AG04450 (cell line): ENCODE measurements around the gene SORCS2. TPM values are rescaled to one million over a fixed set of nuclear protein-coding genes. Genes with fewer than 3 reads are reported as not detected.

ENCODE experiments used
- CTCF ChIA-PET: fragments of 300-600, 350-600 bp; formaldehyde crosslinking; extraction: SDS; loops from one replicate; lab custom pipeline; 2022; ENCODE audit warnings: antibody characterized with exemption, inconsistent platforms; lab: Charles Lee
- POLR2A ChIA-PET: fragments of 350-600 bp; formaldehyde crosslinking; extraction: SDS; loops from one replicate; lab custom pipeline; 2021; ENCODE audit warnings: antibody characterized with exemption, inconsistent platforms; lab: Yijun Ruan, JAX
- DNase-seq: peaks from one replicate; pipeline ENCODE4 v3.0.0-alpha.2; 2011; ENCODE audit warnings: low read depth, low spot score
- H3K27ac ChIP-seq: one replicate; pipeline ENCODE4 v1.5.1; 2012; ENCODE audit warnings: low read depth, low read length, control low read depth
- H3K27me3 ChIP-seq: one replicate; pipeline ENCODE4 v1.6.0; 2012; ENCODE audit warnings: low read length; ENCODE audit not compliant: control insufficient read depth, insufficient read depth
- H3K4me3 ChIP-seq: 2 replicates; pipeline ENCODE4 v1.5.1; 2011; ENCODE audit warnings: mild to moderate bottlenecking, low read depth, low read length, control low read depth
- H3K9me3 ChIP-seq: 2 replicates; pipeline ENCODE4 v1.5.1; 2012; ENCODE audit warnings: low read length; ENCODE audit not compliant: control insufficient read depth, insufficient read depth
- CTCF ChIP-seq: IDR thresholded peaks from 2 replicates; pipeline ENCODE4 v1.5.1; 2011; ENCODE audit warnings: low read depth, low read length, control low read depth, inconsistent platforms
- polyA plus RNA-seq: library from polyadenylated mRNA; depleted of rRNA; stranded (reverse); fragments of >200 nt; gene quantifications from 2 replicates; pipeline ENCODE4 v1.2.3, GENCODE V29; 2011

SORCS2 gene
- polyA plus RNA-seq, 1 experiment: 0.29 TPM

GRCh38 chr4:7244751-7245320 is 52.5 kb downstream of the SORCS2 start:
- POLR2A ChIA-PET: no interaction called here
- no peak overlapping the region for H3K4me3 ChIP-seq
- no peak for TF ChIP-seq CTCF
- DNase-seq: no peak
- peaks cover 24% of the 10 kb centered on the region for H3K27me3 ChIP-seq
- CTCF ChIA-PET: no interaction called here
- H3K27ac ChIP-seq: no peak overlapping the region
- no peaks in the 10 kb centered on the region; the same call in 1 of the 2 replicates for H3K9me3 ChIP-seq

GRCh38 chr4:7247521-7247920 is 55.2 kb downstream of the SORCS2 start:
- no peaks in the 10 kb centered on the region; the same call in 1 of the 2 replicates for H3K9me3 ChIP-seq
- POLR2A ChIA-PET: no interaction called here
- H3K4me3 ChIP-seq: no peak overlapping the region
- H3K27ac ChIP-seq: no peak overlapping the region
- TF ChIP-seq CTCF: no peak
- DNase-seq: no peak
- CTCF ChIA-PET: no interaction called here
- peaks cover 39% of the 10 kb centered on the region for H3K27me3 ChIP-seq

GRCh38 chr4:7247946-7248345 is 55.6 kb downstream of the SORCS2 start:
- DNase-seq: no peak
- peaks cover 40% of the 10 kb centered on the region for H3K27me3 ChIP-seq
- no peaks in the 10 kb centered on the region; the same call in 1 of the 2 replicates for H3K9me3 ChIP-seq
- ChIA-PET CTCF (no interaction called here), POLR2A (no interaction called here)
- no peak overlapping the region for H3K4me3 ChIP-seq
- no peak overlapping the region for H3K27ac ChIP-seq
- TF ChIP-seq CTCF: no peak

- ChIA-PET CTCF (interaction anchor here (1.0 kb wide), 1 partner anchor 54 kb away, joined by 3 read pairs; no protein-coding TSS in a partner anchor), POLR2A (no interaction called here)
- no peak overlapping the region for H3K27ac ChIP-seq
- H3K27me3 ChIP-seq: peaks cover 39% of the 10 kb centered on the region
- H3K9me3 ChIP-seq: no peaks in the 10 kb centered on the region; the same call in 1 of the 2 replicates
- H3K4me3 ChIP-seq: no peak overlapping the region
- no peak for TF ChIP-seq CTCF
- no peak for DNase-seq
Observed at GRCh38 chr4:7248857-7249256, 56.5 kb downstream of the SORCS2 start.

- CTCF ChIA-PET: no interaction called here
Observed at GRCh38 chr4:7251321-7251720, 59.0 kb downstream of the SORCS2 start.

More at GRCh38 chr4:7251321-7251720, 59.0 kb downstream of the SORCS2 start:
- DNase-seq: no peak
- Histone ChIP-seq H3K27ac (no peak overlapping the region), H3K27me3 (peaks cover 51% of the 10 kb centered on the region), H3K4me3 (no peak overlapping the region), H3K9me3 (no peaks in the 10 kb centered on the region; the same call in none of the 2 replicates)
- no peak for TF ChIP-seq CTCF
- POLR2A ChIA-PET: no interaction called here
